ENCODE data around the gene SMPD3.

DNA sequence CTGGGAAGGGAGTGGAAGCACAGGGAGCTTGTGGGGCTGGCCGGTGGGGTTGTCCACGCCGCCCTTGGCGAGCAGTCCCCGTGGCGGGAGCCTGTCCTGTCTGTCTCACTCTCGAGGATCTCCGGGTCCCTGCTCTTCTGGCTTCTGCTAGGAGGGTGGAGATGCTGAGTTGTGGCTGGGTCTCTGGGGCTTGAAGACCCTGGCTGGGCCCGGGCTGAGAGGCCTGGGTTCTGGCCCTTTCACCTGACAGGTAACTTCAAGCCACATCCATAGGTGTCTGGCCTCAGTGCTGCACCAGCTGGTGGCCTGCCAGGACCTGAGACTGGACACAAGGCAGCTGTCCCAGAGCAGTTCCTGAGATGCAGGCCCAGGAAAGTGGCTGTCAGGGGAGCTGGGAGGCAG, 90.8 kb downstream of the SMPD3 start:
- TF ChIP-seq CTCF (IDR thresholded peaks at IDR 0.05; ENCODE audit: poor library complexity), result no peak
- TF ChIP-seq EZH2phosphoT487 (IDR thresholded peaks at IDR 0.05; ENCODE audit: low read depth, severe bottlenecking, unreplicated experiment), result no peak
- no peak for TF ChIP-seq EZH2 (IDR thresholded peaks at IDR 0.05; ENCODE audit: borderline replicate concordance)
